NCI-H2029 treated with DMSO at 0.1 percent for 48 hours (cell line): Measurements from ENCODE around the gene P4HB.

Experiments used
- DNase-seq: peaks from one replicate; lab custom pipeline; 2025; lab: John Stamatoyannopoulos, UW

Gene P4HB

DNA sequence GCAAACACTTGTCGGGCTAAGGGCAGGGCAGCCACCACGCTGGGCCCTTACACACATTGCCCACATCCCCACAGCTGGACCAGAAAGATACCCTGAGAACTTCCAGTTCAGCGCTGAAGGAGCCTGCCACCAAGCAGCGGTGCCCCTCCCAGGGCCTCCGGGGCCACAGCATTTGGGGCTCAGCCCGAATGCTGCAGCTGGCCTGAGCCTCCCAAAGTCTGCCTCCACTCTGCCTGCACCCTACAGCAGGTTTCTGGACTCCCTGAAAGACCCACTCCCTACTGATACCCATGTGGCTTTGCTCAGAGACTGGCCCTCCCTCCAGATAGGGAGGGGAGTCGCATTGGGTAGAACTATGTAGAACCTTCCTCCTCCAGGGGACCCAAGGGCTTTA is 28.8 kb downstream of the P4HB start:
- DNase-seq: no peak

DNA sequence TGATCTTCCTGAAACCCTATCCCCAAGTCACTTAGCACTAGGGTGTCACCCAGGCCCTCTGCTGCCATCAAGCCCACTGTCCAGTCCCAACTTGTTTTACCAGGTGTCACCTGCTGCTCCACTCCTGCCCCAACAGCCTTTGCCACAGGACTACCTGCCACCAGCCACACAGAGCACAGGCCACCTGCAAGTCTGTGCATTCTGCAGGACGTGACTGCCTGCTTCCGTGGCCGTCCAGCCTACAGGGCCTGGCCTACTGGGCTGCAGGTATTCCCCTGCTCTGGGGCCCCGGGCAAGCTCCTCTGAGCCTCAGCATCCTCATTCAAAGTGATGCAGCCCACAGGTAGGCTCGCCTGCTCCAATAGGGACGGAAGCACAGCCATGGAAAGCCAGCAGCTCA is 30.5 kb downstream of the P4HB start:
- DNase-seq: no peak

GRCh38 chr17:81828656-81829055 is 31.7 kb downstream of the P4HB start:
- DNase-seq: no peak

DNA sequence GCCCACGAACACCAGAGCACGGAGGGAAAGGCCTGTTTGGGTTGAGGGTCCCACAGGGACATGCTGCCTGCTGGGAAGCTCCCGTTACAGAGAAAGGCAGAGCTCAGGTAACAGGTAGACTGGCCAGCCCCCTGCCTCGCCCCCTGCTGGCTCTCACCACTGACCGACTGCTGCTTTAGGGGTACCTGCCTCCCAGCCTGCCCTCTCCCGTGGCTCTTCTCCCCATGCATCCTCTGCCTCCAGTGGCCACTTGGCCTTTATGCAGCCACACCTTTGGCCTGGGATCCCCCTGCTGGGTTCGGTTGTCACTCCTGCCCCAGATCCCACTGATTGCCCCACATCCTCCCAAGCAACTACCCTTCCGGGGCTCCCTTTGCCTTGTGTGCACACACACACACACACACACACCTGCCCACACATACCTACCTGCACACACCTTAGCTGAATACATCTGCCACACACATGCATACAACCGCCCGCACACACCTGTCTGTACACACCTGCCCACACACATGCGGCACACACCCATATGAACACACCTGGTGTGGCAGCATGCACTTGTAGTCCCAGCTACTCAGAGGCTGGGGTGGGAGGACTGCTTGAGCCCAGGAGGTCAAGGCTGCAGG is 34.4 kb downstream of the P4HB start:
- no peak for DNase-seq

GRCh38 chr17:81824595-81824994 is 35.7 kb downstream of the P4HB start:
- DNase-seq: no peak

GRCh38 chr17:81823820-81824550 is 36.4 kb downstream of the P4HB start:
- DNase-seq: no peak

- DNase-seq: no peak
These were observed 37.1 kb downstream of the P4HB start for GRCh38 chr17:81822996-81823819.

DNA sequence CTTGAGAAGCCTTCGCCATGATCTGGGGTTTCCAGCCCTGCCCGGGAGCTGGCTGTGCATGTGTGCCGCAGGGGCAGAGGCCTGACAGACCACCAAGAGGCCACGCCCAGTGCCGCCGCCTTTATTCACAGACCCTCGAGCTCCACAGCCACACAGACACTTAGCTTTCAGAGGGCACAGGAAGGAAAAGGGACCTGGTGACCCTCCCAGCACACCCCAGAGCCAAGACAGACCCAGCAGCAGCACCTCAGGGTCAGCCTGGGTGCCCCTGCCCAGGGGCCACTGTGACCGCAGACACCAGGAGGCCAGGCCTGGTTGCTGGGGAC is 38.1 kb downstream of the P4HB start:
- DNase-seq: no peak

GRCh38 chr17:81821603-81822311 is 38.6 kb downstream of the P4HB start:
- DNase-seq: peak; percentile 31

GRCh38 chr17:81821147-81821546 is 39.2 kb downstream of the P4HB start:
- DNase-seq: no peak

GRCh38 chr17:81819708-81820107 is 40.6 kb downstream of the P4HB start:
- no peak for DNase-seq

- no peak for DNase-seq
These were observed 42.6 kb downstream of the P4HB start for GRCh38 chr17:81817758-81818147.

- DNase-seq: no peak
These were observed 44.7 kb downstream of the P4HB start for GRCh38 chr17:81815646-81815986.

GRCh38 chr17:81814748-81815645 is 45.3 kb downstream of the P4HB start:
- DNase-seq: no peak

- no peak for DNase-seq
These were observed 46.3 kb downstream of the P4HB start for GRCh38 chr17:81813861-81814683.

GRCh38 chr17:81813371-81813684 is 47.0 kb downstream of the P4HB start:
- no peak for DNase-seq

DNA sequence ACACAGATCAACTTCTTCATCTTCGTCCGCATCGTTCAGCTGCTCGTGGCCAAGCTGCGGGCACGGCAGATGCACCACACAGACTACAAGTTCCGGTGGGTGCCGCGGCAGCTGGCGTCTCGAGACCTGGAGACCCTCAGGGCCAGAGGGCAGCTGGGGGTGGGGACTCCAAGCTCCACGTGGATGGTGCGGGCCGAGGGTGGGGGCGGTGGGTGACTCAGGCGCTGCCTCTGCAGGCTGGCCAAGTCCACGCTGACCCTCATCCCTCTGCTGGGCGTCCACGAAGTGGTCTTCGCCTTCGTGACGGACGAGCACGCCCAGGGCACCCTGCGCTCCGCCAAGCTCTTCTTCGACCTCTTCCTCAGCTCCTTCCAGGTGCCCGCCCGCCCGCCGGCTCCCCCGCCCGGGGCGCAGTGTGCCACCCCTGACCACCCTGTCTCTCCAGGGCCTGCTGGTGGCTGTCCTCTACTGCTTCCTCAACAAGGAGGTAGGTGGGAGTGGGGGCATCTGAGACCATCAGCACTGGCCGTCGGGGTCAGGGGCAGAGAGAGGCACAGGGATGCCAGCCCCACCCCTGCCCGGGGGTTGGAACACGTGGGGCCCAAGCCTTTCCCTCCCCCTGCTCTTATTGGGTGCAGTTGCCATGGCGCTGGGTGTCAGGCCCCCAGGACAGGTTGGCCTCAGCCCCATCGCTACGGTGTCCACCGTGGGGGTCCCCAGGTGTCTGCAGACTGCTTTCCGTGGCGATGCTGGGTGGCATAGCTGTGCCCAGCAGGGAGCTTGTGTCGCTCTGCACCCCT is 47.6 kb downstream of the P4HB start:
- no peak for DNase-seq

DNA sequence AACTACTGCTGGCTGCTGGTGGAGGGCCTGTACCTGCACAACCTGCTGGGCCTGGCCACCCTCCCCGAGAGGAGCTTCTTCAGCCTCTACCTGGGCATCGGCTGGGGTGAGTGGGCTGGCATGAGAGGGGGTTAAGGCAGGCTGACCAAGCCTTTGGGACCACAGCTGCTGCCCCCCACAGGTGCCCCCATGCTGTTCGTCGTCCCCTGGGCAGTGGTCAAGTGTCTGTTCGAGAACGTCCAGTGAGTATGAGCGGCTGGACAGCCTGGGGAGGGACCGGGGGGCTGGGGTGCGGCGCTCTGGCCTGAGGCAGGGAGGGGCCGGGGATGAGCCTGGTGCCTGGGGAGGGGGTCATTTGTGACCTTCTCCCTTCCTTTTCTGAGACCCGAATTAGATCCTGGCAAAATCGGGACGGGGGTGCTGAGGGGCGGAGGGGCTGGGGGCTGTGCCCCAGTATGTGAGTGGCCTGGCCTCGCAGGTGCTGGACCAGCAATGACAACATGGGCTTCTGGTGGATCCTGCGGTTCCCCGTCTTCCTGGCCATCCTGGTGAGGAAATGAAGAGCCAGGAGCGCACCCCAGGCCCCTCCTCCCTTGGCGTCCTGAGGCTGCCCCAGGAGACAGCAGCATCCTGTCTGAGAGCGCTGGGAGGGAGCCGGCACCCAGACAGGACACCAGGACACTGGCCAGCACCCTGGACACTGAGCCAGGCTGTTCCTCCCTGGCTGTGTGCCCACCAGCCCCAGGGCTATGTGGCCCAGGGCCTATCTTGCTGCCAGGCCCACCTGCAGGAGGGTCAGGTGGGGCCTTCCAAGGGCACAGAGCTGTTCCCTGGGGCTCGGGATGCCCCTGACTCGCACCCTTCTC is 48.4 kb downstream of the P4HB start:
- DNase-seq: no peak
